OCI-LY1 (cell line): Measurements from ENCODE around the gene SV2C.

Experiments used
- H2AFZ ChIP-seq: fragments of 200-600 bp; sonication (generic), shearing (Covaris generic); 2 replicates; pipeline ENCODE4 v1.6.0; 2014; ENCODE audit warnings: antibody characterized with exemption, mild to moderate bottlenecking, low read length
- H3F3A ChIP-seq: fragments of 200-600 bp; sonication (generic), shearing (Covaris generic); 2 replicates; pipeline ENCODE4 v1.6.0; 2014; ENCODE audit warnings: mild to moderate bottlenecking, antibody characterized with exemption, low read length, moderate library complexity; ENCODE audit not compliant: insufficient read depth
- H3K27ac ChIP-seq: fragments of 200-600 bp; sonication (generic); 2 replicates; pipeline ENCODE4 v1.5.1; 2014; ENCODE audit warnings: low read length, mixed run types, mild to moderate bottlenecking, low read depth; ENCODE audit not compliant: poor library complexity, severe bottlenecking
- H3K27me3 ChIP-seq: fragments of 200-600 bp; sonication (generic); 2 replicates; pipeline ENCODE4 v1.6.0; 2014; ENCODE audit warnings: antibody characterized with exemption, mild to moderate bottlenecking, low read length, moderate library complexity; ENCODE audit not compliant: insufficient read depth
- H3K36me3 ChIP-seq: fragments of 200-600 bp; sonication (generic); 2 replicates; pipeline ENCODE4 v1.6.1; 2014; ENCODE audit warnings: mild to moderate bottlenecking, antibody characterized with exemption, low read length, moderate library complexity, mixed read lengths; ENCODE audit not compliant: insufficient read depth
- H3K4me1 ChIP-seq: fragments of 200-600 bp; sonication (generic); 2 replicates; pipeline ENCODE4 v1.5.1; 2014; ENCODE audit warnings: mild to moderate bottlenecking, low read length, moderate library complexity; ENCODE audit not compliant: insufficient read depth, severe bottlenecking
- H3K4me2 ChIP-seq: fragments of 200-600 bp; sonication (generic), shearing (Covaris generic); 2 replicates; pipeline ENCODE4 v1.6.1; 2014; ENCODE audit warnings: low read length
- H3K4me3 ChIP-seq: fragments of 200-600 bp; sonication (generic); 2 replicates; pipeline ENCODE4 v1.5.1; 2014; ENCODE audit warnings: low read length, low read depth, mild to moderate bottlenecking, mixed read lengths; ENCODE audit not compliant: poor library complexity, severe bottlenecking
- H3K79me2 ChIP-seq: fragments of 200-600 bp; shearing (Covaris generic); 2 replicates; pipeline ENCODE4 v1.6.1; 2016; ENCODE audit warnings: mixed run types, low read length, mixed read lengths; ENCODE audit not compliant: insufficient read depth
- H3K9ac ChIP-seq: fragments of 200-600 bp; sonication (generic), shearing (Covaris generic); 2 replicates; pipeline ENCODE4 v1.6.1; 2014; ENCODE audit warnings: mild to moderate bottlenecking, low read length, mixed read lengths
- H3K9me2 ChIP-seq: fragments of 200-600 bp; sonication (generic), shearing (Covaris generic); 2 replicates; pipeline ENCODE4 v1.6.1; 2014; ENCODE audit warnings: low read depth, mild to moderate bottlenecking, low read length, mixed read lengths
- H3K9me3 ChIP-seq: fragments of 200-600 bp; shearing (Covaris generic); 2 replicates; pipeline ENCODE4 v1.6.1; 2014; ENCODE audit warnings: low read length, mixed read lengths
- H4K20me1 ChIP-seq: fragments of 200-600 bp; sonication (generic), shearing (Covaris generic); 2 replicates; pipeline ENCODE4 v1.6.0; 2016; ENCODE audit warnings: mild to moderate bottlenecking, low read length; ENCODE audit not compliant: insufficient read depth
- EZH2 ChIP-seq: fragments of 200-600 bp; sonication (generic), shearing (Covaris generic); IDR thresholded peaks from 2 replicates; pipeline ENCODE4 v1.8.0; 2017; ENCODE audit warnings: borderline replicate concordance, mixed run types, mild to moderate bottlenecking, antibody characterized with exemption, low read length, moderate library complexity, mixed read lengths
- TF ChIP-seq, protein P1 (sequence below): fragments of 200-600 bp; sonication (generic), shearing (Covaris generic); IDR thresholded peaks from 2 replicates; pipeline ENCODE4 v1.5.1; 2017; ENCODE audit warnings: mild to moderate bottlenecking, antibody characterized with exemption, low read length, moderate library complexity, mixed read lengths

The SV2C gene

GRCh38 chr5:76104027-76104426 is 20.8 kb downstream of the SV2C start:
- H3K79me2 ChIP-seq: no peaks in the 10 kb centered on the region
- no peaks in the 10 kb centered on the region for H3K27me3 ChIP-seq
- H3K9ac ChIP-seq: no peak overlapping the region
- H3K4me2 ChIP-seq: no peak overlapping the region
- no peaks in the 10 kb centered on the region for H4K20me1 ChIP-seq
- no peaks in the 10 kb centered on the region for H3K9me3 ChIP-seq
- H3F3A ChIP-seq: no peaks in the 10 kb centered on the region
- TF ChIP-seq, protein P1, sequence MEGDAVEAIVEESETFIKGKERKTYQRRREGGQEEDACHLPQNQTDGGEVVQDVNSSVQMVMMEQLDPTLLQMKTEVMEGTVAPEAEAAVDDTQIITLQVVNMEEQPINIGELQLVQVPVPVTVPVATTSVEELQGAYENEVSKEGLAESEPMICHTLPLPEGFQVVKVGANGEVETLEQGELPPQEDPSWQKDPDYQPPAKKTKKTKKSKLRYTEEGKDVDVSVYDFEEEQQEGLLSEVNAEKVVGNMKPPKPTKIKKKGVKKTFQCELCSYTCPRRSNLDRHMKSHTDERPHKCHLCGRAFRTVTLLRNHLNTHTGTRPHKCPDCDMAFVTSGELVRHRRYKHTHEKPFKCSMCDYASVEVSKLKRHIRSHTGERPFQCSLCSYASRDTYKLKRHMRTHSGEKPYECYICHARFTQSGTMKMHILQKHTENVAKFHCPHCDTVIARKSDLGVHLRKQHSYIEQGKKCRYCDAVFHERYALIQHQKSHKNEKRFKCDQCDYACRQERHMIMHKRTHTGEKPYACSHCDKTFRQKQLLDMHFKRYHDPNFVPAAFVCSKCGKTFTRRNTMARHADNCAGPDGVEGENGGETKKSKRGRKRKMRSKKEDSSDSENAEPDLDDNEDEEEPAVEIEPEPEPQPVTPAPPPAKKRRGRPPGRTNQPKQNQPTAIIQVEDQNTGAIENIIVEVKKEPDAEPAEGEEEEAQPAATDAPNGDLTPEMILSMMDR: no peak
- no peak for TF ChIP-seq EZH2
- H2AFZ ChIP-seq: no peak overlapping the region
- no peaks in the 10 kb centered on the region; the same call in 1 of the 2 replicates for H3K9me2 ChIP-seq
- H3K36me3 ChIP-seq: no peaks in the 10 kb centered on the region
- H3K4me1 ChIP-seq: no peaks in the 10 kb centered on the region
- H3K4me3 ChIP-seq: no peak overlapping the region
- no peak overlapping the region for H3K27ac ChIP-seq

DNA sequence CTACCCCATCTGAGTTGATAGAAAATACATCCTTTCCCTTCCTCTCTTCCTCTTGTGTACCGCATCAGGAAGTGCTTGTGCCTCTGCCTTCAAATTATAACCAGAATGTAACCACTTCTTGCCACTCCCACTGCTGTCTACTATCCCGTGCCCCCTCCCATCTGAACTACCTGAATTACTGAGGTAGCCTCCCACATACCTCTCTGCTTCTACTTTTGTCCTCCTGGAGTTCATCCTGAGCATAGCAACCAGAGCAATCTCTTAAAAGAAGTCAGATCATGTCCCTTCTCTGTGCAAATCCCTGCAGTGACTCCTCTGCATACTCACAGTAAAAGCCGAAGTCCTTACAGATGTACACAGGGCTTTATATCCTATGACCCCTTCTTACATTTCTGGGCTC is 23.0 kb downstream of the SV2C start:
- no peak overlapping the region for H3K4me2 ChIP-seq
- no peaks in the 10 kb centered on the region; the same call in 1 of the 2 replicates for H3K9me2 ChIP-seq
- TF ChIP-seq, protein P1: no peak
- TF ChIP-seq EZH2: no peak
- no peaks in the 10 kb centered on the region for H3K9me3 ChIP-seq
- H3K4me3 ChIP-seq: no peak overlapping the region
- no peaks in the 10 kb centered on the region for H3K4me1 ChIP-seq
- H2AFZ ChIP-seq: no peak overlapping the region
- H3K36me3 ChIP-seq: no peaks in the 10 kb centered on the region
- H3K79me2 ChIP-seq: no peaks in the 10 kb centered on the region
- H3K9ac ChIP-seq: no peak overlapping the region
- H3K27me3 ChIP-seq: no peaks in the 10 kb centered on the region
- no peaks in the 10 kb centered on the region for H3F3A ChIP-seq
- H4K20me1 ChIP-seq: no peaks in the 10 kb centered on the region
- no peak overlapping the region for H3K27ac ChIP-seq

GRCh38 chr5:76111477-76112174 is 28.4 kb downstream of the SV2C start:
- Histone ChIP-seq H3K36me3 (no peaks in the 10 kb centered on the region), H3F3A (no peaks in the 10 kb centered on the region), H3K4me2 (no peak overlapping the region), H3K9ac (no peak overlapping the region), H3K27ac (no peak overlapping the region), H2AFZ (no peak overlapping the region), H3K27me3 (no peaks in the 10 kb centered on the region), H3K4me3 (no peak overlapping the region), H3K9me2 (no peaks in the 10 kb centered on the region), H3K79me2 (no peaks in the 10 kb centered on the region), H4K20me1 (no peaks in the 10 kb centered on the region), H3K4me1 (no peaks in the 10 kb centered on the region), H3K9me3 (no peaks in the 10 kb centered on the region)
- no peak for TF ChIP-seq EZH2
- TF ChIP-seq, protein P1: no peak
